ENCODE results near the gene COL24A1.
A peak's percentile ranks its signal among the peaks of the same experiment; 100 is the strongest.

The COL24A1 gene

DNA sequence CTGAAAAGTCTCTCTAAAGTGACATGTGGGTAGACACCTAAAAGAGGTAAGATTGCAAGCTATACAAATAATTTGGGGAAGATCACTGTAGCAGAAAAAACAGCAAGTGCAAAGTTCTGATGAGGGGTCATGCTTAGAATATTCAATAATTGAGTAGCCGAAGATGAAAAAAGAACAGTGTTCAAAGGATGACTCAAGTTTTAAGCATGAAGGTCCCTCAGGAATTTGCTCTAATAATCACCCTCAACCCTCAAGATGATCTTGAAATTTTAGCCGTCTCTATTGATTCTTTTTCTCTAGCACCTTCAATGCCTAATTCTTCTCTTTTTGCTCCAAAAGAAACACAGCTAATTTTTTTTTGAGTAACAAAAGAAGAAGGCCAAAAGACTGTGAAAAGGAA lies 257.7 kb downstream of the COL24A1 start:
- in situ Hi-C loops (cut with MboI; ENCODE audit: low pct_unique_long_range_greater_than_20kb, low sequenced_read_pairs, unreplicated experiment), result loop anchor here (10.0 kb wide), 1 partner anchor 116 kb away; no protein-coding TSS in a partner anchor
- TF ChIP-seq, protein P1, sequence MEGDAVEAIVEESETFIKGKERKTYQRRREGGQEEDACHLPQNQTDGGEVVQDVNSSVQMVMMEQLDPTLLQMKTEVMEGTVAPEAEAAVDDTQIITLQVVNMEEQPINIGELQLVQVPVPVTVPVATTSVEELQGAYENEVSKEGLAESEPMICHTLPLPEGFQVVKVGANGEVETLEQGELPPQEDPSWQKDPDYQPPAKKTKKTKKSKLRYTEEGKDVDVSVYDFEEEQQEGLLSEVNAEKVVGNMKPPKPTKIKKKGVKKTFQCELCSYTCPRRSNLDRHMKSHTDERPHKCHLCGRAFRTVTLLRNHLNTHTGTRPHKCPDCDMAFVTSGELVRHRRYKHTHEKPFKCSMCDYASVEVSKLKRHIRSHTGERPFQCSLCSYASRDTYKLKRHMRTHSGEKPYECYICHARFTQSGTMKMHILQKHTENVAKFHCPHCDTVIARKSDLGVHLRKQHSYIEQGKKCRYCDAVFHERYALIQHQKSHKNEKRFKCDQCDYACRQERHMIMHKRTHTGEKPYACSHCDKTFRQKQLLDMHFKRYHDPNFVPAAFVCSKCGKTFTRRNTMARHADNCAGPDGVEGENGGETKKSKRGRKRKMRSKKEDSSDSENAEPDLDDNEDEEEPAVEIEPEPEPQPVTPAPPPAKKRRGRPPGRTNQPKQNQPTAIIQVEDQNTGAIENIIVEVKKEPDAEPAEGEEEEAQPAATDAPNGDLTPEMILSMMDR (IDR thresholded peaks at IDR 0.05; ENCODE audit: extremely low read depth, insufficient read depth, missing control alignments), result no peak
- no peak for DNase-seq (ENCODE audit: low spot score)

DNA sequence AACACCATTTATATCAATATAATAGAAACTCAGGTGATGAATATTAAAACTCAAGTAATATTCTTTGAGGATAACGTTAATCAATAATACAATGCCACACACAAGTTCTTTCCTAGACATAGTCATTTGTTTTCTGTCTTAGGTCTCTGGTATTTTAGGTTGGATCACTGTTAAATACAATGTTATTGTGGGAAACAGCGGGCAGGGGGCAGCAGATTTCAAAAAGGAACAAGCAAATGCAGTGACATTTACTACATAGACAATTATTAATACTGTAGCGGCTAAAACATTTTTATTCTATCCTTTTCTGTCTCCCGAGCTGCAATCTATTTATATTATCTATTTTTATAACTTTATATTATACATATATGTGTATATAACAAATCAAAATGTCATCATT lies 261.9 kb downstream of the COL24A1 start:
- TF ChIP-seq, protein P1 (IDR thresholded peaks at IDR 0.05; ENCODE audit: extremely low read depth, insufficient read depth, missing control alignments), result peak; percentile 61
- peak; percentile 51 for DNase-seq (ENCODE audit: low spot score)
- in situ Hi-C loops (cut with MboI; ENCODE audit: low pct_unique_long_range_greater_than_20kb, low sequenced_read_pairs, unreplicated experiment), result loop anchor here (10.0 kb wide), 1 partner anchor 120 kb away; no protein-coding TSS in a partner anchor

DNA sequence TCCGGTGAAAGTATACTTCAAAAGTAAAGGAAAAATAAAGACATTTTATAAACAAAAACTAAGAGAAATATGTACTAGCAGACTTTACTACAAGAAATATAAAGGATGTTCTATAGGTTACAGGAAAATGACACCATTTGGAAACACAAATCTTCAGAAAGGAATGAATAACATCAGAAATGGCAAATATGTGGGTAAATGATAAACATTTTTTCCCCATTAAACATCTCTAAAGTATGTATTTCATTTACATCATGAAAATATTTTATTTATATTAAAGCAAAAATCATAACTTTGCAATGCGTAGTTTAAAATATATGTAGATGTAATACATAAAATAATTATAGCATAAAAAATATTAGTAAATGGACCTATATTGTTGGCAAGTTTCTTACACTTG lies 264.2 kb downstream of the COL24A1 start:
- in situ Hi-C loops (cut with MboI; ENCODE audit: low pct_unique_long_range_greater_than_20kb, low sequenced_read_pairs, unreplicated experiment), result loop anchor here (10.0 kb wide), 1 partner anchor 122 kb away; no protein-coding TSS in a partner anchor
- no peak for DNase-seq (ENCODE audit: low spot score)
- TF ChIP-seq, protein P1 (IDR thresholded peaks at IDR 0.05; ENCODE audit: extremely low read depth, insufficient read depth, missing control alignments), result no peak

DNA sequence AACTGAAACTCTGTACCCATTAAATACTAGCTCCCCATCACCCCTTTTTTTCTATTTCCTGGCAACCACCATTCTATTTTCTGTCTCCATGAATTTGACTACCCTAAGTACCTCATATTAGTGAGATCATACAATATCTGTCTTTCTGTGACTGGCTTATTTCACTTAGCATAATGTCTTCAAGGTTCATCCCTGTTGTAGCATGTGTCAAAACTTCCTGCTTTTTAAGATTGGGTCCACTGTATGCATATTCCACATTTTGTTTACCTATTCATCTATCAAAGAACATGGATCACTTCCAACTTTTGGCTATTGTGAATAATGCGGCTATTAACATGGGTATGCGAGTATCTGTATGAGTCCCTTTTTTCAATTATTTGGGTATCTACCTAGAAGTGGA lies 266.7 kb downstream of the COL24A1 start:
- no peak for DNase-seq (ENCODE audit: low spot score)
- in situ Hi-C loops (cut with MboI; ENCODE audit: low pct_unique_long_range_greater_than_20kb, low sequenced_read_pairs, unreplicated experiment), result loop anchor here (10.0 kb wide), 1 partner anchor 125 kb away; no protein-coding TSS in a partner anchor
- TF ChIP-seq, protein P1 (IDR thresholded peaks at IDR 0.05; ENCODE audit: extremely low read depth, insufficient read depth, missing control alignments), result no peak

DNA sequence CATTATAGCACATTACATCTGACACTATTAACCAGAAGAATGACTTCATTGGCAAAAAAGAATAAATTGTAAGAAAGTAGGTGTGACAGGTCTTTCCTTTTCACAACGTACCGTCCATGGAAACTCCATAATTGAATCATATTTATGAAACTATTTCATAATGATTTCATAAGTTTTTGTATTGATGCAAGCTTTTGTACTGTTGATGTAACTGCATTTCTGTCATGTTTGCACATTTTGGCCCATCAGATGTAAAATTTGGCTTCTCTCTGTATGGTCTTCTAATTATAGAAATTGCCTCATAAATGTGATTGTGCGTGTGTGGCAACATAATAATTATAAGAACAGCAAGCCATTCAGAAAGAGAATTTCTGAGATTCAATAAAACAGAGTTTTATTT lies 267.7 kb downstream of the COL24A1 start:
- TF ChIP-seq, protein P1 (IDR thresholded peaks at IDR 0.05; ENCODE audit: extremely low read depth, insufficient read depth, missing control alignments), result no peak
- in situ Hi-C loops (cut with MboI; ENCODE audit: low pct_unique_long_range_greater_than_20kb, low sequenced_read_pairs, unreplicated experiment), result no loop called here
- no peak for DNase-seq (ENCODE audit: low spot score)

DNA sequence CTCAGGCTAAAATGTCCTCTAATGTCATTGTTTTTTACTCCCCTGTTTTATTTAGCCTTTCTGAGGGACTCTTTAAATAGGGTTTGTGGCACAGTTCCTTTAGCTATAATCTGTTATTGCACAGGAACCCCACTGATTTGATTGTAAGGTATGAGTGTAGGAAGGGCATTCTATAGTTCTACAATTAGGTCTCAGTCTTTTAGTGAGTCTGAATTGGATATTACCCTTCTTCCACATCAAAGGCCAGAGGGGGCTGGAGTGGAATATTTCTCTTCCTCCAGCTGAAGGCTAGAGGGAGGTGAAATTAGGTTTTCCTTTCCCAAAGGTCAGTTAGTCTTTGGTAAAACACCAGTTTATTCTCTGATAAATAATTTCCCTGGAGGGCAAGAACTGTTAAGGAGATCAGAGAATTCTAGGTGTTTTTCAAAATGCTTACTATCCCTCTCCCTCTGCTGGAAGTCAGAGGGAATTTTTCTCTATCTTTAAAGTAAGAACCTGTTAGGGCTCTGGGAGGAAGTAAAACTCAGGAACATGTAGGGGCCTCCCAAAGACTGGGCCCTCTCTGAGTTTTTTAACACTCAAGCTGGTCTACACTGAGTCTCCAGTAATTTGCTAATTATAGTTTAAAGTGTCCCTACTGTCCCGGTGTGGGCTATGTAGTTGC lies 272.1 kb downstream of the COL24A1 start:
- TF ChIP-seq, protein P1 (IDR thresholded peaks at IDR 0.05; ENCODE audit: extremely low read depth, insufficient read depth, missing control alignments), result no peak
- DNase-seq (ENCODE audit: low spot score), result no peak
- in situ Hi-C loops (cut with MboI; ENCODE audit: low pct_unique_long_range_greater_than_20kb, low sequenced_read_pairs, unreplicated experiment), result no loop called here

Data from GM13977 (cell line).